NCI-H1048 (cell line): Measurements from ENCODE around the gene NEUROD6.

ENCODE experiments used
- DNase-seq: peaks from one replicate; lab custom pipeline; 2025; lab: John Stamatoyannopoulos, UW

NEUROD6 gene

DNA sequence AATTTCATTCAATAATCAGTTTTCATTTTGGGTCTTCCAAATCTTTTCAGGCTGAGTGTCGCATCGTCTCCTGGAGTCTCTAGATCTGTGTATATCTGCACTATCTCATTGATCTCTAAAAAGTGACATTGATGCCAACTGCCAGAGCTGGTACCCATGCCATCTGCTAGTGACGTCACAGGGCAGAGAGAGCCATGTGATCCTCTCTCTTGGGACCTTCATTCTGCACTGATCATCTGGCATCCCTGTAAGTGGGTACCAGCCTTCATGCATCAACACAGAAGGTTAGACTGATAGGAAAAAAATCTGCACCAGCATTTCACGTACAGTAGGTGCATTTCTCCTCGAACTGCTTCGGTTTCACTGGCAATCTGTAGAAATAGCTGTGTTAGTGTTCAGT is at the start of gene NEUROD6:
Gene NEUROD6 (minus strand): TSS at position 124 of the 400 bp plus-strand sequence. CDS start 1,458 bp downstream, outside the sequence.
- no peak for DNase-seq

DNA sequence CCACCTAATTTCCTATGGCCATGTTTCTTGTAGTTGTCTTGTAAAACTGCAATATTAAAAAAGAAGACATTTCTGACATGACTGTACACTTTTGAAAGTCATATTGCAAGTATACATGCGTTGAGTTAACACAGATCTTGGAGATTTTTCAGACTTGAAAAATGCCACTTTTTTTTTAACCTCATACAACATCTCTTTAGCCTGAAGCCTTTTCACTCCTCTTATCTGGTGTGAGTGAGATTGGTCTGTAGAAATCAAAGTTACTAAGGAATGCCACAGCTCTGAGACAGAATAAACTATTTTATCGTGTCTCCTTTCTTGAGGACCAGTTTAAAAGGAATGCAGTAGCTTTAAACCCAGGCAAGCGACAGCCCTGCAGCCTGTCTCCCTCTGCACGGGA is 43.9 kb upstream of the NEUROD6 start:
- no peak for DNase-seq

- DNase-seq: no peak
Observed at GRCh38 chr7:31382722-31383121, 42.2 kb upstream of the NEUROD6 start.

DNA sequence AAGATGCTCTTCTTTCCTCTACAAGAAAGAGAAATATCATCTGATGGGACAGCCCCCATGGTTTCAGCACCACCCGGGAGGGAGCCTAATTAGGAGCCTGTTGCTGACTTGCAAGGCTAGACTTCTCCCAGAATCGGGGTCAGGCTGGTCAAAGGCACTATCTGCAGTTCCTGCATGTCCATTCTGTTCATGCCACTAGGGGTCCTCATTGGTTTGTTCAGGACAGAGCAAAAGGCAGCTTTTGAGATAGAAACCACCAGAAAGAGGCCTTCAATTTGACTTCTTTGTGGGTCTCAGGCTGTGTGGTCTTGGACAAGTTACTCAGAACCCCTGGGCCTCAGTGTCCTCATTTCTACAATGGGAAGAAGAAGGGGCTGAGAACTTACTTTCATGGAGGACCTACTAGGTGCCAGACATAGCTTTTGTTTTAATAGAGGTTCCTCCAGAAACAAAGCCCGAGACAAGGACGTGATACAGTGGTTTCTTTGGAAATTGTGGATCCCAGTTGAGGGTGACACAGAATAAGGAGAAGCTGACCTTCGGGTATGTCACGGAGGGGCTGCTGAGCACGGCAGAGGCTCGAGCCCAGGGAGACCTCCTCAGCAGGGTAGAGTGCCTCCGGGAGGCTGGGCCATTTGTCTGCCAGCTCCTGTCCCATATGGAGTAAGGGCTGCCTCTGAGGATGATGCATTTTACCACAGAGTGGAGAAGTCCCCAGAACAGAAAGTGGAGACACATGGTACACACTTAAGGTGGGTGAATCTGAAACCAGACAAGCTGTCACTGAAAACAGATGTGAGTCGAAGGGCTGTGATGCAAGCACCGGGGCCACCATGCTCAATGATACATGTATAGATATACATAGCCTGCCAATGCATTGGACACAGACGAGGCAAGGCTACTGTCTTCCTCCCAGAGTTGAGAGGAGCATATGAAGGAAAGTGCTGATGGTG is 33.1 kb upstream of the NEUROD6 start:
- DNase-seq: no peak

- DNase-seq: no peak
Observed at GRCh38 chr7:31372231-31372959, 31.9 kb upstream of the NEUROD6 start.

- no peak for DNase-seq
Observed at GRCh38 chr7:31371621-31372020, 31.1 kb upstream of the NEUROD6 start.

GRCh38 chr7:31370609-31371008 is 30.1 kb upstream of the NEUROD6 start:
- DNase-seq: no peak

DNA sequence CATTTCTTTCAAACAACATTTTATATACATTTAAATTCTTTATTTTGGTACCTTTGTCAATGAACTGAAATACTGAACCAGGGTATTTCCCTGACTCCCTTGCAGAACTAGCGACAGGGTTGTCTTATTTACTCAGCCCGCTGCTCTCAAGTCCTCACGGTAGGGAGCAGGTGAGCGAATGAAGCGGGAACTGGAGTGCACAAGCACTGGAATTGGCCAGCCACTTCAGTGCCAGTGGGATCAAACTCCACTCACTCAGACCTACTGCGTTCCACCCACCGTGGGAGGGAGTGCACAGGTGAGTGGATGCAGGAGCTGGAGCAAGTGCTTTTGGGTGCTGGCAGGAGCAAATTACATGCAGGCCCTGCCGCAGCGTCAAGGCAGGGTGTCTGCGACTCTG is 28.1 kb upstream of the NEUROD6 start:
- no peak for DNase-seq

DNA sequence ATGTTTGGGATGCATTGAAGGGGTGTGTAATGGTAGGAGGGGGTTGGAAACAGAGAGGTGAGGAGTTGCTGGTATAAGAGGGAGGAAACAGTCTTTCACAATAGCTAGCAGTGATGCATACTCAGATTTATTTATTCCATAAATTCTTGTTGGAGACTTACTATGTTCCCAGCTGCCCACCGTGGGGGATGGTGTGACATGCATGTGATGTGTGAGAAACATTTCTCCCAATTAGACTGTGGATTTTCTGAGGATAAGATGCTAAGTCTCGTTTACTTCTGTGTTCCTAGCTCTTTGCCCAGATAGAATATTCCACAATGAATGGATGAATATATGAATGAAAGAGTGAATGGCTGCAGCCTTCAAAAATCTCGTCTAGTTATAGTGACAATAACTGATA is 23.0 kb upstream of the NEUROD6 start:
- no peak for DNase-seq

- no peak for DNase-seq
Observed at GRCh38 chr7:31363051-31363450, 22.5 kb upstream of the NEUROD6 start.

DNA sequence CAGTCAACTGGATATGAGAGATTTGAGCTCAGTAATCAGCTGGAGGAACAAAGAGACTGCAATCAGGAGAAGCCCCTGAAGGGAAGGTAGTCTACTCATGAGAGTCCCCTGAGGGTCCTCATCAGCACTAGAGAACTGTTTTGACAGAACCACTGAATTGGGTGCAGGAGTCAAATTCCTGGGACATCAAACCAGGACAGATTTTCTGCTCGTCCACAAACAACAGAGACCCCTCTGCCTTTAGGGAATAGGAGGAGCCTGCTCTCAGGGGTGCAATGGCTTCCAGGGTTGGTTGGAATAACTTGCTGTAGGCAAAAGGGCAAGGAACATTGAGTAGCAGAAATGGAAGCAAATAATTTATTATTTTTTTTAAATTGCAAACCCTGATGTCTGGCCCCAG is 21.9 kb upstream of the NEUROD6 start:
- DNase-seq: no peak

DNA sequence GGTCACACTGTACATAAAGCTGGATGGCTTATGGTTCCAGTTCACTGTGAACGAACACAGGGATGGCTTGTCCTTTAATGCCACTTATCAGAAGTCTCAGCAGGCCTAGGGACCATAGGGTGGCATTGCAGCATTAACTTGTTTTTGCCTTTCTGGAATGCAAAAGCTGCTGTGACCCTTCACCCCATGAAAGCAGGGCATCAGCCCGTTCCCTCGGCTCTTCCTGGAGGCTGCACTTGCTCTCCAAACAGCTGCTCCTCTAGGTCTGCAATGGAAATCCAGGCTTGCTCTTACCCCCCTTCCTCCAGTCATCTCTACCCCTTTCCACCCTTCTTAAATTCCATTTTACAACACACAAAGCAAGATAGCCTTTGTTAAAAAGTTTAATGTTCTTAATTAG is 17.9 kb upstream of the NEUROD6 start:
- no peak for DNase-seq

- DNase-seq: no peak
Observed at GRCh38 chr7:31345421-31345820, 4.9 kb upstream of the NEUROD6 start.

- no peak for DNase-seq
Observed at GRCh38 chr7:31343516-31344305, 3.2 kb upstream of the NEUROD6 start.

DNA sequence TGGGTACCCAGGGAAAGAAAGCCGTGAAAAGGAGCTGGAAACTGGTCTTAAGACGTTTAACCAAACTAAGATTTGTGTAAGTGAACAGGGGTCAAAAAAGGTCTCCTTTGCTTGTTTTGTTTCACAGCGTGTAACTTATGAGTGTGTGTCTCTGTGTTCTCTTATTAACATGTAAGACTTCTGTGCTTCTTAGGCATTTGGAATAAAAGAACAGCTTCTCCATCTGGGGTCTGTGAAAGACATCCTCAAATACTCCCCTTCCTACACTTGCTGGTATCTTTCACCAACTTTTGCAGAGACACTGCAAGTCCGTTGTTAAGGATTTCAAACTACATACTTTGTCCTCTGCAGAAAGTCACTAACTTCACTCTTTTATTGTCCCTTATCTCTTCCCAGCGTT is 615 bp upstream of the NEUROD6 start:
- no peak for DNase-seq

- no peak for DNase-seq
Observed at GRCh38 chr7:31340051-31340450, 475 bp downstream of the NEUROD6 start.

- DNase-seq: no peak
Observed at GRCh38 chr7:31338706-31339105, 1.8 kb downstream of the NEUROD6 start.

- no peak for DNase-seq
Observed at GRCh38 chr7:31337002-31337565, 3.4 kb downstream of the NEUROD6 start.

DNA sequence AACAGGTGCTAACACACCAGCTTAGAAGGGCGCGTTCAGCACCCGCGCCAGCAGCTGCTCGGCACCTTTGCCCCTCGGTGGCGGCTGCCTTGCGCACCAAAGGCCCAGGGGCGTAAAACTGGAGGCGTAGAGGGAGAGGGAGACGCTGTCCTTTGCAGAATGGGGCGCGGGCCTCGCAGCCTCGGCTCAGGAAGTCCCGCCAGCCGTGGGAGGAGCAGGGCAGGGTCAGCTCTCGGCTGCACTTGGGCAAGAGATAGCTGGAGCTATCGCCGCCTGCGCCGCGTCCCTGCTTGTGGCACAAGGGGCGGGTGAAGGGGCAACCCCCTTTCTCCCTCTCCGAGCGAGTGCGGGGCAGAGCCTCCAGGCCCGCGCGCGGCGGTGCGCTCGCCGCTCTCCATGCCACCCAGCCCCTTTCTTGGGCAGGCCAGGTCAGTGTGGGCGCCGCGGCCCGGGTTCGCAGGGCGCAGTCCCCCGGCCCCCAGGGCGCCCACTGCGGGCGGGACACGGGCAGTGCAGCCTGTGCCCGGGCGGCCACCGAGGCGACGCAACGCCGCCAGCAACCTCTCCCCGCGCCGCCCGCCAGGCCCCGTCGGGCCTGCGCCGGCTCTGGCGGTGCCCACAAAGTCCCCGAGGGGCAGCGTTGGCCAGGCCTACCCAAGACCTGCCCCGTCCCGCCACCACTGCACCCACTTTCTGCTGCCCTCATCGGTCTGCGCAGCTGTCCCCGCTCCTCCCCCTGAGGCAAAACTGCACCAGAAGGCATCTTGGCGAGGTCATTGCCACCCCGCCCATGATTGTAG is 4.1 kb downstream of the NEUROD6 start:
- no peak for DNase-seq

- DNase-seq: no peak
Observed at GRCh38 chr7:31335884-31336201, 4.7 kb downstream of the NEUROD6 start.

DNA sequence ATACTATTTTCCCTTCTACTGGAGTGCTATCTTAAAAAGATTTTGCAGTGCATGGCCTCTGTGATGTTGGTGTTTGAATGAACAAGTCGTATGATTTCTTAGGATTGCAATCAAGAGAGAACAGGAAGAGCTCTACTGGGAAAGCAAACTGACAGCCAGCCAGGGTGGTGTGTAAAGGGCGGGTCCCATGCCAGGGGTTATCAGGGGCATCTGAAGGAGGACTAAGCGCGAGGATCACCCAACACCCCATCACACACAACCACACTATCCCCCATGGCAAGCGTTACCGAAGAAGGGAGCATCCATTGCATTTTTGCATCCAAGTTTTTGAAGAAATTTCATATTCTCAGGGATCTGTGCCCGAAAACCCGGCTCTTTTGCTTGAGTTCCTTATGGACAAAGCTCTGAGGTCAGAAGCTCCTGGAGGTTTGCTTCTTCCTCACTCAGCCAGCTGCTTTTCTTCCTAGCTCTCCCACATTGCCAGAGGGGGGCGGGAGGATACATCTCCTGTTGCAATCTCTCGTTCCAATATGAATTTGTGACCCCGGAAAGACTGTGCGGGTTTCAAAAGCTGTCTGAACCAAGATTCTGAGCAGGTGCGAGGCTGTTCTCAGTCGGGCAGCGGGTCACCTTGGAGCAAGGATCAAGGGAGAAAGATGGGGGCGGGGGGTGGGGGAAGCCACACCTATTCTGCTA is 5.2 kb downstream of the NEUROD6 start:
- DNase-seq: no peak
